ENCODE results near the gene TMEM108.

Gene TMEM108

GRCh38 chr3:133380481-133381225, 342.5 kb downstream of the TMEM108 start:
- no peak for TF ChIP-seq CTCF (IDR thresholded peaks at IDR 0.05; ENCODE audit: low read depth, low read length, poor library complexity, severe bottlenecking)
- no peak for TF ChIP-seq EZH2phosphoT487 (IDR thresholded peaks at IDR 0.05; ENCODE audit: borderline replicate concordance, low read length)

GRCh38 chr3:133381346-133382109, 343.3 kb downstream of the TMEM108 start:
- Histone ChIP-seq H3K27ac (ENCODE audit: low read depth, low read length) (no peak overlapping the region), H3K9me2 (replicated peaks; ENCODE audit: control insufficient read depth, low read length) (no peaks in the 10 kb centered on the region), H4K20me1 (ENCODE audit: control insufficient read depth, insufficient read depth, low read depth, low read length) (no peaks in the 10 kb centered on the region), H3K4me1 (ENCODE audit: control insufficient read depth, low read length) (no peaks in the 10 kb centered on the region), H3K9me3 (ENCODE audit: control insufficient read depth, insufficient read depth, low read length) (no peaks in the 10 kb centered on the region), H3K79me2 (ENCODE audit: control insufficient read depth, low read length) (no peaks in the 10 kb centered on the region), H3K4me3 (ENCODE audit: low read length) (no peak overlapping the region), H3K36me3 (ENCODE audit: control insufficient read depth, low read length) (no peaks in the 10 kb centered on the region), H3K4me2 (ENCODE audit: low read length) (no peak overlapping the region), H3F3A (ENCODE audit: control insufficient read depth, insufficient read depth) (no peaks in the 10 kb centered on the region), H3K27me3 (ENCODE audit: control insufficient read depth, low read length) (no peaks in the 10 kb centered on the region)
- no peak for TF ChIP-seq EZH2phosphoT487 (IDR thresholded peaks at IDR 0.05; ENCODE audit: borderline replicate concordance, low read length)
- TF ChIP-seq CTCF (IDR thresholded peaks at IDR 0.05; ENCODE audit: low read depth, low read length, poor library complexity, severe bottlenecking) = no peak

More at GRCh38 chr3:133380481-133381225, 342.5 kb downstream of the TMEM108 start:
- Histone ChIP-seq H3K27ac (ENCODE audit: low read depth, low read length) (no peak overlapping the region), H3K4me2 (ENCODE audit: low read length) (no peak overlapping the region), H3K36me3 (ENCODE audit: control insufficient read depth, low read length) (no peaks in the 10 kb centered on the region), H3K9me2 (replicated peaks; ENCODE audit: control insufficient read depth, low read length) (no peaks in the 10 kb centered on the region), H3K9me3 (ENCODE audit: control insufficient read depth, insufficient read depth, low read length) (no peaks in the 10 kb centered on the region), H3K4me1 (ENCODE audit: control insufficient read depth, low read length) (no peaks in the 10 kb centered on the region), H3F3A (ENCODE audit: control insufficient read depth, insufficient read depth) (no peaks in the 10 kb centered on the region), H4K20me1 (ENCODE audit: control insufficient read depth, insufficient read depth, low read depth, low read length) (no peaks in the 10 kb centered on the region), H3K79me2 (ENCODE audit: control insufficient read depth, low read length) (no peaks in the 10 kb centered on the region), H3K27me3 (ENCODE audit: control insufficient read depth, low read length) (no peaks in the 10 kb centered on the region), H3K4me3 (ENCODE audit: low read length) (no peak overlapping the region)

GRCh38 chr3:133383175-133383574, 345.0 kb downstream of the TMEM108 start:
- H3K27ac ChIP-seq (ENCODE audit: low read depth, low read length) = no peak overlapping the region
- no peak overlapping the region for H3K4me2 ChIP-seq (ENCODE audit: low read length)

More at GRCh38 chr3:133383175-133383574, 345.0 kb downstream of the TMEM108 start:
- H3K4me1 ChIP-seq (ENCODE audit: control insufficient read depth, low read length) = no peaks in the 10 kb centered on the region
- H3K9me3 ChIP-seq (ENCODE audit: control insufficient read depth, insufficient read depth, low read length) = no peaks in the 10 kb centered on the region
- no peaks in the 10 kb centered on the region for H3K27me3 ChIP-seq (ENCODE audit: control insufficient read depth, low read length)
- no peak overlapping the region for H3K4me3 ChIP-seq (ENCODE audit: low read length)
- no peaks in the 10 kb centered on the region for H3F3A ChIP-seq (ENCODE audit: control insufficient read depth, insufficient read depth)
- TF ChIP-seq EZH2phosphoT487 (IDR thresholded peaks at IDR 0.05; ENCODE audit: borderline replicate concordance, low read length) = no peak
- no peak for TF ChIP-seq CTCF (IDR thresholded peaks at IDR 0.05; ENCODE audit: low read depth, low read length, poor library complexity, severe bottlenecking)
- no peaks in the 10 kb centered on the region for H3K36me3 ChIP-seq (ENCODE audit: control insufficient read depth, low read length)
- H4K20me1 ChIP-seq (ENCODE audit: control insufficient read depth, insufficient read depth, low read depth, low read length) = no peaks in the 10 kb centered on the region
- H3K79me2 ChIP-seq (ENCODE audit: control insufficient read depth, low read length) = no peaks in the 10 kb centered on the region
- H3K9me2 ChIP-seq (replicated peaks; ENCODE audit: control insufficient read depth, low read length) = no peaks in the 10 kb centered on the region
